H9 (cell line): Measurements from ENCODE around the gene COX11. TPM values are rescaled to one million over a fixed set of nuclear protein-coding genes. Genes with fewer than 3 reads are reported as not detected.

ENCODE experiments used
- DNase-seq: peaks from one replicate; pipeline ENCODE4 v3.0.0-alpha.2; 2017
- H2AFZ ChIP-seq: one replicate; pipeline ENCODE4 v1.6.1; 2013; ENCODE audit warnings: mild to moderate bottlenecking, low read length, control low read depth, moderate library complexity
- H2AK5ac ChIP-seq: 2 replicates; pipeline ENCODE4 v1.6.1; 2013; ENCODE audit warnings: low read length, control low read depth, mixed read lengths; ENCODE audit not compliant: insufficient read length
- H2BK120ac ChIP-seq: one replicate; pipeline ENCODE4 v1.6.1; 2013; ENCODE audit warnings: low read depth, mild to moderate bottlenecking, low read length, control low read depth, inconsistent platforms; ENCODE audit not compliant: poor library complexity, severe bottlenecking
- H2BK12ac ChIP-seq: 2 replicates; pipeline ENCODE4 v1.6.1; 2013; ENCODE audit warnings: low read length, control low read depth, mixed read lengths, low read depth; ENCODE audit not compliant: insufficient read length
- H2BK15ac ChIP-seq: 2 replicates; pipeline ENCODE4 v1.6.1; 2013; ENCODE audit warnings: low read depth, low read length, control low read depth
- H2BK20ac ChIP-seq: one replicate; pipeline ENCODE4 v1.6.1; 2013; ENCODE audit warnings: low read depth, mild to moderate bottlenecking, low read length, control low read depth, inconsistent platforms; ENCODE audit not compliant: poor library complexity, severe bottlenecking
- H2BK5ac ChIP-seq: 2 replicates; pipeline ENCODE4 v1.6.1; 2013; ENCODE audit warnings: low read length, control low read depth, mixed read lengths; ENCODE audit not compliant: insufficient read length
- H3K14ac ChIP-seq: 2 replicates; pipeline ENCODE4 v1.6.1; 2013; ENCODE audit warnings: low read length, control low read depth; ENCODE audit not compliant: insufficient read depth
- H3K18ac ChIP-seq: 2 replicates; pipeline ENCODE4 v1.6.1; 2013; ENCODE audit warnings: low read depth, mild to moderate bottlenecking, mixed read lengths, low read length, control low read depth; ENCODE audit not compliant: insufficient read length
- H3K23ac ChIP-seq: 2 replicates; pipeline ENCODE4 v1.6.1; 2013; ENCODE audit warnings: low read length, control low read depth, mixed read lengths, low read depth; ENCODE audit not compliant: insufficient read length
- H3K23me2 ChIP-seq: 2 replicates; pipeline ENCODE4 v1.6.1; 2013; ENCODE audit warnings: low read depth, mild to moderate bottlenecking, mixed read lengths, low read length, control low read depth; ENCODE audit not compliant: insufficient read length, poor library complexity, severe bottlenecking
- H3K27ac ChIP-seq: 2 replicates; pipeline ENCODE4 v1.5.1; 2013; ENCODE audit warnings: low read length, control low read depth, mixed read lengths, low read depth; ENCODE audit not compliant: insufficient read length
- H3K27me3 ChIP-seq: 2 replicates; pipeline ENCODE4 v1.6.1; 2013; ENCODE audit warnings: low read length, control low read depth, inconsistent platforms; ENCODE audit not compliant: insufficient read depth
- H3K4ac ChIP-seq: 2 replicates; pipeline ENCODE4 v1.6.1; 2013; ENCODE audit warnings: low read depth, mild to moderate bottlenecking, control low read depth, inconsistent platforms, low read length, moderate library complexity
- H3K4me1 ChIP-seq: 2 replicates; pipeline ENCODE4 v1.6.1; 2013; ENCODE audit warnings: low read length, control low read depth, inconsistent platforms; ENCODE audit not compliant: insufficient read depth
- H3K4me2 ChIP-seq: 2 replicates; pipeline ENCODE4 v1.6.1; 2013; ENCODE audit warnings: low read length, control low read depth, mixed read lengths; ENCODE audit not compliant: insufficient read length, insufficient read depth
- H3K56ac ChIP-seq: 2 replicates; pipeline ENCODE4 v1.6.1; 2013; ENCODE audit warnings: low read depth, mild to moderate bottlenecking, mixed read lengths, low read length, control low read depth; ENCODE audit not compliant: insufficient read length
- H3K79me1 ChIP-seq: 2 replicates; pipeline ENCODE4 v1.6.1; 2013; ENCODE audit warnings: low read depth, mild to moderate bottlenecking, moderate library complexity, low read length, control low read depth, inconsistent platforms; ENCODE audit not compliant: insufficient read depth, poor library complexity, severe bottlenecking
- H3K79me2 ChIP-seq: 2 replicates; pipeline ENCODE4 v1.6.1; 2013; ENCODE audit warnings: low read length, control low read depth, inconsistent platforms; ENCODE audit not compliant: insufficient read depth
- H3K9ac ChIP-seq: 2 replicates; pipeline ENCODE4 v1.6.1; 2013; ENCODE audit warnings: low read length, control low read depth, mixed read lengths; ENCODE audit not compliant: insufficient read length; ENCODE audit errors: extremely low read depth
- H3K9me3 ChIP-seq: one replicate; pipeline ENCODE4 v1.6.1; 2013; ENCODE audit warnings: low read depth, low read length, inconsistent platforms; ENCODE audit not compliant: control insufficient read depth
- H3T11ph ChIP-seq: one replicate; pipeline ENCODE4 v1.6.1; 2013; ENCODE audit warnings: mild to moderate bottlenecking, low read length, control low read depth, inconsistent platforms
- H4K20me1 ChIP-seq: one replicate; pipeline ENCODE4 v1.6.1; 2013; ENCODE audit not compliant: control insufficient read depth, insufficient read length, insufficient read depth
- H4K5ac ChIP-seq: 2 replicates; pipeline ENCODE4 v1.6.1; 2013; ENCODE audit warnings: low read depth, mild to moderate bottlenecking, mixed read lengths, low read length, control low read depth; ENCODE audit not compliant: insufficient read length
- H4K8ac ChIP-seq: replicated peaks from 2 replicates; pipeline ENCODE4 v1.6.1; 2013; ENCODE audit warnings: low read length, control low read depth, mixed read lengths, low read depth; ENCODE audit not compliant: insufficient read length
- H4K91ac ChIP-seq: 2 replicates; pipeline ENCODE4 v1.6.1; 2013; ENCODE audit warnings: low read depth, mild to moderate bottlenecking, moderate library complexity, mixed read lengths, low read length, control low read depth; ENCODE audit not compliant: insufficient read length
- H3K27ac Mint-ChIP-seq, 3 experiments: 2 replicates in 2 of 3; 3 replicates in 1 of 3; pipeline ENCODE4 v1.8.0; 2020 to 2021; ENCODE audit warnings: mixed read lengths in 3 of 3, mild to moderate bottlenecking in 1 of 3, moderate library complexity in 1 of 3
- H3K27me3 Mint-ChIP-seq: 2 replicates; pipeline ENCODE4 v1.8.0; 2021; ENCODE audit warnings: low read depth, mild to moderate bottlenecking, moderate library complexity, mixed read lengths
- H3K36me3 Mint-ChIP-seq, 3 experiments: 2 replicates in 2 of 3; 3 replicates in 1 of 3; pipeline ENCODE4 v1.8.0; 2020 to 2021; ENCODE audit warnings: low read depth in 3 of 3, mixed read lengths in 3 of 3; ENCODE audit not compliant: insufficient read depth in 1 of 3
- H3K4me1 Mint-ChIP-seq, 2 experiments: 2 replicates each; pipeline ENCODE4 v1.8.0; 2020; ENCODE audit warnings: mixed read lengths in 2 of 2
- H3K4me3 Mint-ChIP-seq, 2 experiments: 2 replicates in 1 of 2; 3 replicates in 1 of 2; pipeline ENCODE4 v1.8.0; 2020 to 2021; ENCODE audit warnings: mild to moderate bottlenecking in 2 of 2, mixed read lengths in 2 of 2, moderate library complexity in 1 of 2
- H3K9me3 Mint-ChIP-seq, 2 experiments: 2 replicates in 1 of 2; 3 replicates in 1 of 2; pipeline ENCODE4 v1.8.0; 2020; ENCODE audit warnings: mild to moderate bottlenecking in 2 of 2, mixed read lengths in 2 of 2, moderate library complexity in 1 of 2
- total RNA-seq: library from RNA; stranded (reverse); gene quantifications from 2 replicates; pipeline ENCODE4 v1.2.1, GENCODE V29; 2021
- TF ChIP-seq, protein P1 (sequence below): fragments of 200-600 bp; sonication (generic); conservative IDR thresholded peaks from 3 replicates; pipeline ENCODE4 v1.8.0; 2021; ENCODE audit warnings: antibody characterized with exemption, mild to moderate bottlenecking

COX11 gene
- total RNA-seq, 1 experiment from 2014 or later: 76.1 TPM

DNA sequence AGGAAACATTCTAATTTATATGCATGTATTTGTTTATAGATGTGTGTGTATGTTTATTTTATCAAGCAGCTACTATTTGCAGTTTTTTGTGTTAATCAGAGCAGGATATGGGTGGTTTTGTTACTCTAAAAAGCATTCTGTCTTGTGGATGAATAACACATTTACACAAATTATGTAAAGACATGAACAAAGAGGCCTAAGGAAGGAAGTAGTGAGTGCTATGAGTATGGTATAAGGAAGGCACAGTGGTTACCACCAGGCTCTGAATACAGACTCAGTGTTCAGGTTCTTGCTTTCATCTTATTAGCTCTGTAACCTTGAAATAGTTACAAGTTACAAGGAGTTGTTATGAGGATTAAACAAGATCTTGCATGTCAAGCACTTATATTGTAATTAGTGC lies 34.0 kb upstream of the COX11 start:
- Histone ChIP-seq H3K9ac (no peak overlapping the region), H2BK15ac (no peak overlapping the region), H3K79me1 (no peaks in the 10 kb centered on the region), H3K56ac (no peak overlapping the region), H2AK5ac (no peak overlapping the region), H3K27ac (no peak overlapping the region), H4K20me1 (no peaks in the 10 kb centered on the region), H3K14ac (no peak overlapping the region), H2BK120ac (no peak overlapping the region), H3K4ac (no peak overlapping the region), H3K27me3 (no peaks in the 10 kb centered on the region), H3K18ac (no peak overlapping the region), H3K9me3 (no peaks in the 10 kb centered on the region), H4K8ac (no peak overlapping the region), H3K23ac (no peak overlapping the region), H2BK12ac (no peak overlapping the region), H4K5ac (no peak overlapping the region), H3K23me2 (no peaks in the 10 kb centered on the region), H3K4me2 (no peak overlapping the region), H3K79me2 (no peaks in the 10 kb centered on the region), H3K4me1 (no peaks in the 10 kb centered on the region; the same call in 1 of the 2 replicates), H2BK5ac (no peak overlapping the region), H2BK20ac (no peak overlapping the region), H2AFZ (no peak overlapping the region), H3T11ph (no peak overlapping the region), H4K91ac (no peak overlapping the region)
- H3K36me3 Mint-ChIP-seq: peaks cover 0 to 4% (median 3%) of the 10 kb centered on the region in 3 experiments; a peak in 3 of 7 replicates
- TF ChIP-seq, protein P1, sequence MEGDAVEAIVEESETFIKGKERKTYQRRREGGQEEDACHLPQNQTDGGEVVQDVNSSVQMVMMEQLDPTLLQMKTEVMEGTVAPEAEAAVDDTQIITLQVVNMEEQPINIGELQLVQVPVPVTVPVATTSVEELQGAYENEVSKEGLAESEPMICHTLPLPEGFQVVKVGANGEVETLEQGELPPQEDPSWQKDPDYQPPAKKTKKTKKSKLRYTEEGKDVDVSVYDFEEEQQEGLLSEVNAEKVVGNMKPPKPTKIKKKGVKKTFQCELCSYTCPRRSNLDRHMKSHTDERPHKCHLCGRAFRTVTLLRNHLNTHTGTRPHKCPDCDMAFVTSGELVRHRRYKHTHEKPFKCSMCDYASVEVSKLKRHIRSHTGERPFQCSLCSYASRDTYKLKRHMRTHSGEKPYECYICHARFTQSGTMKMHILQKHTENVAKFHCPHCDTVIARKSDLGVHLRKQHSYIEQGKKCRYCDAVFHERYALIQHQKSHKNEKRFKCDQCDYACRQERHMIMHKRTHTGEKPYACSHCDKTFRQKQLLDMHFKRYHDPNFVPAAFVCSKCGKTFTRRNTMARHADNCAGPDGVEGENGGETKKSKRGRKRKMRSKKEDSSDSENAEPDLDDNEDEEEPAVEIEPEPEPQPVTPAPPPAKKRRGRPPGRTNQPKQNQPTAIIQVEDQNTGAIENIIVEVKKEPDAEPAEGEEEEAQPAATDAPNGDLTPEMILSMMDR: no peak
- H3K4me3 Mint-ChIP-seq: no peak overlapping the region
- no peaks in the 10 kb centered on the region for H3K9me3 Mint-ChIP-seq
- H3K4me1 Mint-ChIP-seq: peaks cover 14 to 17% of the 10 kb centered on the region in 2 experiments
- DNase-seq: no peak
- H3K27ac Mint-ChIP-seq: no peak overlapping the region
- H3K27me3 Mint-ChIP-seq: no peaks in the 10 kb centered on the region
